Measurements from ENCODE around the gene ANTXRL. TPM values are rescaled to one million over a fixed set of nuclear protein-coding genes. Genes with fewer than 3 reads are reported as not detected.
"Not testable (repeated sequence)": the region's sequence is repeated elsewhere in the genome, so short reads cannot be mapped to it uniquely, and the experiment has no call there.

The ANTXRL gene
- total RNA-seq, 1 donor from 2014 or later, result not detected

- DNase-seq (ENCODE audit: low spot score), result no peak
- intact Hi-C loops (cut with DNase I), result no loop called here
Observed at GRCh38 chr10:46270086-46270811, 16.5 kb upstream of the ANTXRL start.

GRCh38 chr10:46270963-46271530, 15.8 kb upstream of the ANTXRL start:
- DNase-seq (ENCODE audit: low spot score); intact Hi-C loops (cut with DNase I): not testable (repeated sequence)

DNA sequence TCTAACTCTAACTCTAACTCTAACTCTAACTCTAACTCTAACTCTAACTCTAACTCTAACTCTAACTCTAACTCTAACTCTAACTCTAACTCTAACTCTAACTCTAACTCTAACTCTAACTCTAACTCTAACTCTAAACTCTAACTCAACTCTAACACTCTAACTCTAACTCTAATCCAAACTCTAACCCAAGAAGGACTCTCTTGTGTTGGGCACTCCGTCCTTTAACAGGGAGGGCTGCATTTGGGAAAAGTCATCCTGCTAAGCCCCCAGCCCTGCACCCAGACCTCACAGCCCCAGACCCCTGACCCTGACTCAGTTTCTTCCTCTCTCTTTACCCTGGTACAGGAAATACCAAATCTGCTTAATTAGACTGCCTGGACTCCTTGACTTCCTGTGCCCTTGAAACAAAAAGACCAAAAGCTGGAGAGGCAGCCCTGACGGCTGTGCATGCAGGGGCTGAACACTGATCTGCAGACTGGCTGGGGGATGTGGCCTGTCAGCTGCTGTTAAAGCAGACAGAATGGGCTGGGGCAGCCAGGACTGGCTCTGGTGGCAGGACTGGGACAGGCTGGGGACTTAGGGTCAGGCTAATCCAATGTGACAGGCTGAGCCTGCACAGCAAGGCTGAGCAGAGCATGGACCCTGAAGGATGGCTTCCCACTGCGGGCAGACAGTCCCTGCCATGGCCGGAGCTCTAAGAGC, 14.8 kb upstream of the ANTXRL start:
- intact Hi-C loops (cut with DNase I); DNase-seq (ENCODE audit: low spot score): not testable (repeated sequence)

DNA sequence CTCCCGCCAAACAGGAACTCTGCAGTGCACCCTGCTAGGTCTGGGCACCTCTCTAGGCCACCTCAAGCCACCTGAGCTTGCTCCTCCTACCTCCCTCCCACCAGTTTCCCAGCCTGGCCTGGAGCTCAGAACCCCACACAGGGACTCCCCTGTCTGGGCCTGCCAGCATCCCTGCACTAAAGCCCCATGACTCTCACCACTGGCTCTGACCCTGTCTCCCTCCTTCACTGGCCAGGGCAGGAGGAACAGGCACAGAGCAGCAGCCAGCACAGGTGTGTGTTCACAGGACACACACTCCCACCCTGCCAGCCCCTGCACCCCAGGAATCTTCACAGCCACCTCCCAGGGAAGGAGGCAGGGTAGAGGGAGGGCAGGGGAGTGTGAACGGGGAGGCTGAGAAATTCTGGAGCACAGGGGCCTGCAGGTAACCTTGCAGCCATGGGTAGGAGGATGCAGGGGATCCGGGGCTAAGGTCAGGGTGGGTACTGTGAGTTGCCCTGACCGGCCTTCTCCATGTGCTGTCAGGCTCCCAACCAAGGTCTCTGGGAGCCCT, 13.9 kb upstream of the ANTXRL start:
- DNase-seq (ENCODE audit: low spot score), result no peak
- intact Hi-C loops (cut with DNase I), result no loop called here

DNA sequence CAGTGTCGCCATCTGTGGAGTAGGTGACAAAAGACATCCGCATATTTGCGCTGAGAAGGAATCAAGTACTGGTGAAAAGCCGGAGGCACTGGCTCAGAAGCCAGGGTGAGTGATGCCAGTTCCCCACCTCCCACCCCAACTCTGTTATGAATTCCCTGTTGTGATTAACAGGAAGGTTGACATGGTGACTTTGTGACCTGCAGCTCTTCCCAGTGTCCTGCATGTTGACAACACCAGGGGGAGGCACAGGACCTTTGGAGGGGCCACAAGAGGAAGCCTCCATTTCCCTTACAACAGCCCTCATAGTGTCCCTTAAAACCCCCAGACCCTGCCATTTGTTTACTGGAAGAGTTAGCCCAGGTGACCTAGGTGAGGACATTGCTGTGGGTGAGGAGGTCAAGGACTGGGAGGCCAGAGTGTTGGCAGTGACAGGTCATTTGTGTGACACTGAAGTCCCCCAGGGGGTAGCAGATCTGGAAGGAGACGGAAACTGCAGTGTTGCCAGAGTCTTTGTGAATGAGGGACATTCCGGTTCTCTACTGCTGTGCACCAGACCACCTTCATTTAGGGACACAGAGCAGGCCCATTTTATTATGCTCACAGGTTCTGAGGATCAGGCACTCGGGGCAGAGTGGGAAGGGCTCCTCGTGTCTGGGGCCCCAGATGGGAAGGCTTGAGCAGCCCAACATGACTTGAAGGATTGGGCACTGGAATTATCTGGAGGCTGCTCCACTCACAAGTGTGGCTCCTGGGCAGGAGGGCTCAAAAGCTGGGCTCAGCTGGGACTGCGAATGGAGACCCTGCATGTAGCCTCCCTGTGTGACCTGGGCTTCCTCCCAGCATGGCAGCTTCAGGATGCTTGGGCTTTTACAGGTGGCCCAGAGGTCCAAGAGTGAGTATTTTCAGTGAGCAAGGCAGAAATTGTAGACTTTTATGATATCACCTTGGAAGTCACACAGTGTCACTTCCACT, 13.0 kb upstream of the ANTXRL start:
- intact Hi-C loops (cut with DNase I), result no loop called here
- DNase-seq (ENCODE audit: low spot score), result no peak

GRCh38 chr10:46277840-46278239, 9.0 kb upstream of the ANTXRL start:
- intact Hi-C loops (cut with DNase I), result no loop called here
- no peak for DNase-seq (ENCODE audit: low spot score)

GRCh38 chr10:46282421-46282831, 4.4 kb upstream of the ANTXRL start:
- DNase-seq (ENCODE audit: low spot score); intact Hi-C loops (cut with DNase I): not testable (repeated sequence)

GRCh38 chr10:46282842-46283574, 3.8 kb upstream of the ANTXRL start:
- intact Hi-C loops (cut with DNase I), result no loop called here
- peak; percentile 89 for DNase-seq (ENCODE audit: low spot score)

- intact Hi-C loops (cut with DNase I), result loop anchor here (2.0 kb wide), 1 partner anchor 177 kb away; no protein-coding TSS in a partner anchor
- peak; percentile 27 for DNase-seq (ENCODE audit: low spot score)
Observed at GRCh38 chr10:46283580-46284285, 3.1 kb upstream of the ANTXRL start.

GRCh38 chr10:46284286-46285229, 2.2 kb upstream of the ANTXRL start:
- peak; percentile 94 for DNase-seq (ENCODE audit: low spot score)
- intact Hi-C loops (cut with DNase I), result loop anchor here (2.0 kb wide), 1 partner anchor 178 kb away; no protein-coding TSS in a partner anchor

GRCh38 chr10:46285300-46285699, 1.5 kb upstream of the ANTXRL start:
- no peak for DNase-seq (ENCODE audit: low spot score)
- intact Hi-C loops (cut with DNase I), result loop anchor here (2.0 kb wide), 1 partner anchor 178 kb away; no protein-coding TSS in a partner anchor

GRCh38 chr10:46285966-46286620, 704 bp upstream of the ANTXRL start:
- intact Hi-C loops (cut with DNase I), result loop anchor here (2.0 kb wide), 1 partner anchor 179 kb away; no protein-coding TSS in a partner anchor
- peak; percentile 35 for DNase-seq (ENCODE audit: low spot score)

- DNase-seq (ENCODE audit: low spot score), result peak; percentile 49
- intact Hi-C loops (cut with DNase I), result no loop called here
Observed at GRCh38 chr10:46287846-46288477, 1.2 kb downstream of the ANTXRL start.

DNA sequence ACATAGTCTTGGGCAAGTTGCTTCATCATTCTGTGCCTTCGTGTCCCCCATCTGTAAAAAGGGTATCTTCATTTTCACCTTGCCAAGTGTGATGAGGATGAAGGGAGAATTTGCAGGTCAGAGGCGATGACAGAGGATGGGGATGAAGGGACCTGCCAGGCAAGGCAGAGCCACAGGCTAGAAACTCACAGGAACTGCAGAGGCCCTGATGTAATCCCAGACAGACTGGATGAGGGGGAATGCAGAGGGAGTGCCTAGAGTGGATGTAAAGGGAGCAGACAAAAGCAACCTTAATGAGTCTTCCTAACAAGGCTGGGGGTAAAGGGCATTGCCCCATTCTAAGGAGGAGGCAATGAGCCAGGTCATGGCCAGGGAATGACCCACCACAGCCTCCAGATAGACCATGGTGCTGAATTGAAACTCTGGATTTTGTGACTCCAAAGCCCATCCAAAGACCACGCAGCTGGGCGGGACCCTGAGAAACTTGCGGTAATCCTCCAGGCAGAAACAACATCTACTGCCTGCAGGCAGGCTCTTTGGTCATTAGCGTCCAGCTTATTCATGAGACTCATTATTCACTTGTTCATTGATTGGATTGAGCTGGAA, 1.9 kb downstream of the ANTXRL start:
- peak; percentile 51 for DNase-seq (ENCODE audit: low spot score)
- intact Hi-C loops (cut with DNase I), result no loop called here

DNA sequence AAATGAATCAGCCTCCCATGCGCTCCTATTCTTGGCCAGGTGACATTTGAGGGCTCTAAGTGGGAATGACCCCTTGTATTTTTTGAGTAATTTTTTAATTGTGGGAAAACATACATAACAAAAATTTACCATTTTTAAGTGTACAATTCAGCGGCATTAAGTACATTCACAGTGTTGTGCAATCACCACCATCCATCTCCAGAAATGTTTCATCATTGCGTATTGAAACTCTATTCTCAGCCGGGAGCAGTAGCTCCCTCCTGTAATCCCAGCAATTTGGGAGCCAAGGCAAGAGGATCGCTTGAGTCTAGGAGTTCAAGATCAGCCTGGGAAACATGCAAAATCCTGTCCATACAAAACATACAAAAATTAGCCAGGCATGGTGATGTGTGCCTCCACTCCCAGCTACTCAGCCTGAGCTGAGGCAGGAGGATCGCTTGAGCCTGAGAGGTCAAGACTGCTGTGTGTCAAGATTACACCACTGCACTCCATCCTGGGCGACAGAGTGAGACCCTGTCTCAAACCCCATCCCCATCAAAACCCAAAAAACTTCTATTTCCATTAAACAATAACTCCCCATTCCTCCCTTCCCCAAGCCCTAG, 2.5 kb downstream of the ANTXRL start:
- no peak for DNase-seq (ENCODE audit: low spot score)
- intact Hi-C loops (cut with DNase I), result no loop called here

Measured in cardiac septum (tissue), 1 donor.